Breast epithelium (tissue), 4 donors: Measurements from ENCODE around the gene CDKL1. TPM values are rescaled to one million over a fixed set of nuclear protein-coding genes. Genes with fewer than 3 reads are reported as not detected.

ENCODE experiments used
- DNase-seq, 2 donors: peaks; one replicate each; pipeline ENCODE4 v3.0.0-alpha.2; 2019; ENCODE audit warnings: low spot score in 2 of 2
- H3K27ac ChIP-seq, 2 donors: fragments of 200-600 bp; sonication (generic) in 1 of 2; one replicate each; pipeline ENCODE4 v1.5.1; 2016 to 2019; ENCODE audit warnings: mild to moderate bottlenecking in 1 of 2
- H3K27me3 ChIP-seq, 2 donors: fragments of 200-600 bp; sonication (generic) in 1 of 2; one replicate each; pipeline versions ENCODE4 v1.5.1 to v1.6.0; 2017 to 2019; ENCODE audit warnings: control low read depth in 1 of 2, mild to moderate bottlenecking in 1 of 2
- H3K36me3 ChIP-seq: fragments of 200-600 bp; one replicate; pipeline ENCODE4 v1.5.1; 2019
- H3K4me1 ChIP-seq, 2 donors: fragments of 200-600 bp; sonication (generic); one replicate each; pipeline ENCODE4 v1.5.1; 2016 to 2019; ENCODE audit warnings: control low read depth in 1 of 2
- H3K4me3 ChIP-seq, 3 donors: fragments of 200-600 bp; sonication (generic); 1 replicate in 2 of 3; 2 replicates in 1 of 3; pipeline ENCODE4 v1.5.1; 2016 to 2019; ENCODE audit warnings: mild to moderate bottlenecking in 3 of 3, moderate library complexity in 2 of 3
- H3K9me3 ChIP-seq, 2 donors: fragments of 200-600 bp; sonication (generic) in 1 of 2; one replicate each; pipeline ENCODE4 v1.5.1; 2016 to 2019; ENCODE audit warnings: control low read depth in 1 of 2
- POLR2A ChIP-seq: fragments of 450-650 bp; IDR thresholded peaks from one replicate; pipeline ENCODE4 v1.6.1; 2016; ENCODE audit warnings: antibody characterized with exemption, mild to moderate bottlenecking, moderate library complexity
- POLR2AphosphoS5 ChIP-seq, 3 donors: sonication (generic); formaldehyde crosslinking; IDR thresholded peaks; one replicate each; pipeline ENCODE4 v1.6.1; 2017; ENCODE audit warnings: antibody characterized with exemption in 3 of 3
- intact Hi-C: fragments of 100-400 bp; cut with DNase I; formaldehyde crosslinking; loops from one replicate; pipeline ENCODE4 v1.15.1; 2023; ENCODE audit warnings: low total_unique reads
- total RNA-seq, 3 donors: library from RNA; depleted of rRNA; stranded (reverse); fragments of >200 nt; gene quantifications; one replicate each; pipeline ENCODE4 v1.1.0, GENCODE V29; 2016
- TF ChIP-seq, protein P1 (sequence below), 3 donors: fragments of 450-650 bp; IDR thresholded peaks; one replicate each; pipeline ENCODE4 v1.5.1; 2016 to 2017; ENCODE audit warnings: antibody characterized with exemption in 3 of 3, mild to moderate bottlenecking in 3 of 3, moderate library complexity in 3 of 3

The CDKL1 gene
- total RNA-seq, 3 donors from 2014 or later: 9.2 to 23.4 (median 10.5) TPM

DNA sequence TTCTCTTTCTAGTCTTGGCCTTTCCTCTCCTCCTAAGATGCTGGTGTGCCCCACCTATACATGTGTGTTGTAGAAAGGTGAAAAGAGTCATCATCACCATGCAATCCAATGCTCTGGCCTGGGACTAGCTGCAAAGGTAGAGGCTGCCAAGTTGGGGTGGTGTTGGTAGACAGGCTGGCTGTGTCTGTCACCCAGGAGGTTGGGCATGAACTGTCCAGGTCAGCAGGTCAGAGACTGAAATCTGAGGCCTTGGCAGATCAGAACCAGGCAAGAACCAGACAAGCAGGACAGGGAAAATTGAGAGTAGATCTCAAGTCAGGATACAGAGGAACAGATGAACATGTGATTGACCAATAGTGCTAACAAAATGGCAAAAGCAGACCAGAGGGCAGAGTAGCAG, 110.8 kb downstream of the CDKL1 start:
- H3K27ac ChIP-seq: no peak overlapping the region
- no peak overlapping the region for H3K4me3 ChIP-seq
- intact Hi-C loops: no loop called here
- DNase-seq: no peak
- no peaks in the 10 kb centered on the region for H3K4me1 ChIP-seq
- H3K36me3 ChIP-seq: no peaks in the 10 kb centered on the region
- no peaks in the 10 kb centered on the region for H3K9me3 ChIP-seq
- TF ChIP-seq, protein P1, sequence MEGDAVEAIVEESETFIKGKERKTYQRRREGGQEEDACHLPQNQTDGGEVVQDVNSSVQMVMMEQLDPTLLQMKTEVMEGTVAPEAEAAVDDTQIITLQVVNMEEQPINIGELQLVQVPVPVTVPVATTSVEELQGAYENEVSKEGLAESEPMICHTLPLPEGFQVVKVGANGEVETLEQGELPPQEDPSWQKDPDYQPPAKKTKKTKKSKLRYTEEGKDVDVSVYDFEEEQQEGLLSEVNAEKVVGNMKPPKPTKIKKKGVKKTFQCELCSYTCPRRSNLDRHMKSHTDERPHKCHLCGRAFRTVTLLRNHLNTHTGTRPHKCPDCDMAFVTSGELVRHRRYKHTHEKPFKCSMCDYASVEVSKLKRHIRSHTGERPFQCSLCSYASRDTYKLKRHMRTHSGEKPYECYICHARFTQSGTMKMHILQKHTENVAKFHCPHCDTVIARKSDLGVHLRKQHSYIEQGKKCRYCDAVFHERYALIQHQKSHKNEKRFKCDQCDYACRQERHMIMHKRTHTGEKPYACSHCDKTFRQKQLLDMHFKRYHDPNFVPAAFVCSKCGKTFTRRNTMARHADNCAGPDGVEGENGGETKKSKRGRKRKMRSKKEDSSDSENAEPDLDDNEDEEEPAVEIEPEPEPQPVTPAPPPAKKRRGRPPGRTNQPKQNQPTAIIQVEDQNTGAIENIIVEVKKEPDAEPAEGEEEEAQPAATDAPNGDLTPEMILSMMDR (IDR thresholded peaks at IDR 0.05): no peak
- no peak for TF ChIP-seq POLR2AphosphoS5 (IDR thresholded peaks at IDR 0.05)
- TF ChIP-seq POLR2A: no peak
- H3K27me3 ChIP-seq: no peaks in the 10 kb centered on the region

Other genes with a start within 250 kb of the CDKL1 start
- 10 to 100 TPM; 35.7 to 54.3 (median 37.4) TPM for gene SOS2, start 165.3 kb downstream of the CDKL1 start, total RNA-seq
- 1 to 10 TPM; 3.8 to 6.9 (median 6.3) TPM for gene L2HGDH, start 84.7 kb downstream of the CDKL1 start, total RNA-seq
- 10 to 100 TPM; 19.7 to 30.7 (median 20.3) TPM for gene DMAC2L, start 84.6 kb downstream of the CDKL1 start, total RNA-seq
- 100 to 1,000 TPM; 108 to 165 (median 119) TPM for gene MAP4K5, start 135.7 kb upstream of the CDKL1 start, total RNA-seq
- gene ATL1, start 163.3 kb upstream of the CDKL1 start, total RNA-seq: 10 to 100 TPM; 10.4 to 23.7 (median 22.0) TPM